ENCODE measurements around the gene BBS5. TPM values are rescaled to one million over a fixed set of nuclear protein-coding genes. Genes with fewer than 3 reads are reported as not detected.
"Not testable (repeated sequence)": the region's sequence is repeated elsewhere in the genome, so short reads cannot be mapped to it uniquely, and the experiment has no call there.

BBS5 gene
- total RNA-seq, 1 donor from 2014 or later: 8.4 TPM

- Histone ChIP-seq H3K4me1 (peaks cover 4% of the 10 kb centered on the region), H3K27ac (replicated peaks) (no peak overlapping the region), H3K27me3 (ENCODE audit: low read depth) (no peaks in the 10 kb centered on the region), H3K36me3 (peaks cover 31% of the 10 kb centered on the region), H3K9me3 (replicated peaks) (no peaks in the 10 kb centered on the region), H3K4me3 (no peak overlapping the region)
- no peak for DNase-seq
- intact Hi-C loops (cut with micrococcal nuclease): no loop called here
- no peak for TF ChIP-seq CTCF (IDR thresholded peaks at IDR 0.05; ENCODE audit: borderline replicate concordance)
These were observed 41.6 kb downstream of the BBS5 start for GRCh38 chr2:169520896-169521295.

- no peaks in the 10 kb centered on the region for H3K27me3 ChIP-seq (ENCODE audit: low read depth)
- TF ChIP-seq CTCF (IDR thresholded peaks at IDR 0.05; ENCODE audit: borderline replicate concordance): no peak
- H3K9me3 ChIP-seq (replicated peaks): no peaks in the 10 kb centered on the region
- H3K27ac ChIP-seq (replicated peaks): no peak overlapping the region
- peaks cover 33% of the 10 kb centered on the region for H3K36me3 ChIP-seq
- no peak for DNase-seq
- intact Hi-C loops (cut with micrococcal nuclease): no loop called here
- no peak overlapping the region for H3K4me3 ChIP-seq
- H3K4me1 ChIP-seq: no peaks in the 10 kb centered on the region
These were observed 44.4 kb downstream of the BBS5 start for GRCh38 chr2:169523681-169524080.

GRCh38 chr2:169525434-169525833 lies 46.1 kb downstream of the BBS5 start:
- no peaks in the 10 kb centered on the region for H3K9me3 ChIP-seq (replicated peaks)
- H3K36me3 ChIP-seq: peaks cover 44% of the 10 kb centered on the region
- intact Hi-C loops (cut with micrococcal nuclease): no loop called here
- no peak overlapping the region for H3K4me3 ChIP-seq
- no peaks in the 10 kb centered on the region for H3K4me1 ChIP-seq
- no peak for DNase-seq
- H3K27ac ChIP-seq (replicated peaks): no peak overlapping the region
- no peaks in the 10 kb centered on the region for H3K27me3 ChIP-seq (ENCODE audit: low read depth)
- no peak for TF ChIP-seq CTCF (IDR thresholded peaks at IDR 0.05; ENCODE audit: borderline replicate concordance)

- no peak for TF ChIP-seq CTCF (IDR thresholded peaks at IDR 0.05; ENCODE audit: borderline replicate concordance)
- no peaks in the 10 kb centered on the region for H3K9me3 ChIP-seq (replicated peaks)
- DNase-seq: no peak
- H3K4me1 ChIP-seq: no peaks in the 10 kb centered on the region
- intact Hi-C loops (cut with micrococcal nuclease): no loop called here
- no peaks in the 10 kb centered on the region for H3K27me3 ChIP-seq (ENCODE audit: low read depth)
- H3K27ac ChIP-seq (replicated peaks): no peak overlapping the region
- H3K4me3 ChIP-seq: no peak overlapping the region
- H3K36me3 ChIP-seq: peaks cover 47% of the 10 kb centered on the region
These were observed 47.2 kb downstream of the BBS5 start for GRCh38 chr2:169526451-169526850.

GRCh38 chr2:169528271-169528701 lies 49.0 kb downstream of the BBS5 start:
- Histone ChIP-seq H3K27ac (replicated peaks) (no peak overlapping the region), H3K9me3 (replicated peaks) (no peaks in the 10 kb centered on the region), H3K27me3 (ENCODE audit: low read depth) (no peaks in the 10 kb centered on the region), H3K4me1 (no peaks in the 10 kb centered on the region), H3K4me3 (no peak overlapping the region), H3K36me3 (peaks cover 55% of the 10 kb centered on the region)
- DNase-seq: peak; percentile 58
- peak; percentile 88 for TF ChIP-seq CTCF (IDR thresholded peaks at IDR 0.05; ENCODE audit: borderline replicate concordance)
- intact Hi-C loops (cut with micrococcal nuclease): no loop called here

GRCh38 chr2:169539460-169539859 lies 60.2 kb downstream of the BBS5 start:
- intact Hi-C loops (cut with micrococcal nuclease); H3K4me3 ChIP-seq; H3K27ac ChIP-seq (replicated peaks); H3K27me3 ChIP-seq (ENCODE audit: low read depth); DNase-seq; H3K9me3 ChIP-seq (replicated peaks): not testable (repeated sequence)
- Histone ChIP-seq H3K4me1 (peaks cover 22% of the 10 kb centered on the region), H3K36me3 (peaks cover 67% of the 10 kb centered on the region)
